Islet of Langerhans (tissue), 1 donor: ENCODE results near the gene DCAF6.
"Not testable (repeated sequence)": the region's sequence is repeated elsewhere in the genome, so short reads cannot be mapped to it uniquely, and the experiment has no call there.

ENCODE experiments used
- FAIRE-seq: peaks from one replicate; lab custom pipeline; 2011; peaks lifted over from hg19 to GRCh38; lab: Jason Lieb, UNC

Gene DCAF6

DNA sequence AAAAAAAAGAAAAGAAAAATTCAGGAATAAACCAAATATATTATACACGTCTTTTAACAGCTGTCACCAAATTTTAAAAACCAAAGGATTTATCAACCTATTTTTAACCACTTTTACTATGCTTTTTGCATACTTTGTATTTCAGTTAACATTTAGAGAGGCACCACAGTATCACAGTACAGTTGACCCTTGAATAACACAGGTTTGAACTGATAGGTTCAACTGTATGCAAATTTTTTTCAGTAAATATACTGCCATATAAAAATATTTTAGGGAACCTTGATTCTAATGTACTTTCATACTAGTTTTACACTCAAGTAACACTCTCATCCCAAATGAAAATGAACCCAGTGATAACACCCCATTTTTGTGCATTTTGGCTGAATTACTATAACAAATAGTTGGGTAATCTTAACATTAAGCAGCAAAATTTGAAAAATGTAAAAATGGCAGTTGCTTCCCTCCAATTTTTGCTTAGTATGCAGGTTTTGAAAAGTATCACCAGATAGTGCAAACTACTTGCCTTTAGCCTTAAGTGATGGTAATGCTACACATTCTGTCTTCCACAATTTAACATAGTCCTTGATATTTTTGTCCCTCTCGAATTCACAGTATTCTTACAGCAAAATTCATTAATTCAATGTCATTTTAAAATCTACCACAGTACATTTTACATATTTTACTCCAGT, 11.8 kb upstream of the DCAF6 start:
- FAIRE-seq, result no peak

DNA sequence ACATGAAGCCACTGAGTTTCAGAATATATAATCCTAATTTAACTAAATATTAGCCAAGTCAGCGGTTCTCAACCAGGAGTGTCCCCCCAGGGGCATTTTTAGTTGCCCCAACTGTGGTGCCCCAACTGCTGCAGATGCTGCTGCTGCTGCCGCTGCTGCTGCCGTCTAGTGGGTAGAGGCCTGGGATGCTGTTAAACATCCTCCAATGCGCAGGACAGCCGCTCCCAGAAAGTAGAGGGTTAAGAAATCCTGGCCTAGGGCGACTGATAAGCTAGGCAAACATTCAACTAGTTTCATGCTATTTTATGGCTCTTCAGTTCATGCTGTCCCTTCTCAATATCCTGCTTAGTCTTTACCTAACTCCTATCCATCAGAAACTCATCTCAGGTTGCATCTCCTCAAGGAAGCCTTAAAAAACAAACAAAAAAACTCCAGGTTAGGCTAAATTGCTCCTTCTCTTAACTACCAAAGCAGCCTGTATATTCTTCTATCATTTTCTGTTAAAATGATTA, 9.9 kb upstream of the DCAF6 start:
- FAIRE-seq, result no peak

DNA sequence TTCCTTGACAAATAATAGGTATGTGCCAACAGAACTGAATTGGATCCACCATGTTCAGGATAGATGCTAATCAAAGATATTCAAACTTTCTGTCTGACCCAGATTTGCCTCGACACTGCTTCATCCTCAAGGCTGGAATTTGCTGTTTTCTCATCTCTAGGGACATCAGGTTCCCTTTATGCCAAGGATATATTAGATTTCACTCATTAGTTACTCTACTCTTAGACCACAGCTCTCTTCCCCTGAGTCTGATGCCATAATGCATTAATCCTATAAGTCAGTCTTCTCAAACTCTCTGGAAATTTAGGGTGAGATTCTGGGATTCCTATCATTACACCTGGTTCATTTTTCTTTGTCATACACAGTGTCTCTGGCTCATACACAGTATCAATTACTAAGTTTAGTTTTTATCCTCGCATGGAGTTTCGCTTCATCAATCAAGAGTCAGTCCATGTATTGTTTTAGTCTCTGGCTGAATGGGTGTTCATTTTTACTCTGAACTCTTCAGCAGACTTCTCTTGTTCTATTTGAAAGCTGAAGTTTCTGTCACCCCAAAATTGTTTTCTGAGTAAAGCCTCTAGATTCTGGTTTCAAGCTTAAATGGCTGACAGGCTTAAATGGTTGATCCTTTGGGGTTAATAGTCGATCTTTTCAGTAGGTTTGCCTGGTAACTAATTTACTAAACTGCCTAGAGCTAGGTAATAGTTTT, 9.3 kb upstream of the DCAF6 start:
- no peak for FAIRE-seq

DNA sequence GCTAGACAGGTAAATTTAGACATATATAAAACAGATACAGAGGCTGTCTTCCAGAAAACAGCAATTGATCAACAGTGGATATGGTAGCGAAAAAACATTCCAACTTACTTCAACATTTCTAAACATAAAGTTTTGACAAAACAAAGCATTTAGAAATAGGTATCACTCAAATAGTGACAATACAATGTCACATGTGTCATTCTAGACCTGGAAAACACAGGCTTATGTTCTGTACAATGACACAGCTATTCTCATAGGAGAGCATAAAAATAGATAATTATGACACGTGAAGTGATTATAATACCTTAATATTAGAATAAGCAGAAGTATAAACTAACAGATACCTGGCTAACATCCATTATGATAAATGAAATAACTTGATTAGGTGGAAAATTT, 8.0 kb upstream of the DCAF6 start:
- no peak for FAIRE-seq

DNA sequence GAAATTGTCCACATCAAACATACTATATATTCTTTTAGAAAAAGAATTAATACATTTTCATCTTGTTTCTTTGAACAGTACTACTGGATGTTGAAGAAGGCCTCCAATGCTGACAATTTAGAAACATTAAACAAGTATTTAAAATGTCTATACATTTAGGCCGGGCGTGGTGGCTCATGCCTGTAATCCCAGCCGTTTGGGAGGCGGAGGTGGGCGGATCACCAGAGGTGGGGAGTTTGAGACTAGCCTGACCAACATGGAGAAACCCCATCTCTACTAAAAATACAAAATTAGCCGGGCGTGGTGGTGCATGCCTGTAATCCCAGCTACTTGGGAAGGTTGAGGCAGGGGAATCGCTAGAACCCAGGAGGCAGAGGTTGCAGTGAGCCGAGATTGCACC, 7.6 kb upstream of the DCAF6 start:
- not testable (repeated sequence) for FAIRE-seq

DNA sequence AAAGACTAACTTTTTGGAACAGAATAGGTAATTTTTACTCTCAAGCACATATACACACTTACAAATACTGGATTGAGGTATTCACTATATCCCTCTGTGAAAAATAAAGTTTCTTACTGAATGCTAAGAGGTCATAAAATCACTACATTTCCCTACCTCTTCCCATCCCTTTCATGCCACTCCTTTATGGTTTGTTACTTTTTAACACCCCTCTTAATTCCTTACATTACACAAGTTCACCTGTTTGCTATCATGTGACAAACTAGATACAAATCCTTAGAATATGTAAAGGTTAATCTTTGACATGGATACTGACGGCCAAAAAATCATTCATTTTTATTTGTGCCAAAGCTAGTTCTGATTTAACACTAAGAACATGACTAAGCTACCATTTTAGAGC, 6.8 kb upstream of the DCAF6 start:
- no peak for FAIRE-seq

DNA sequence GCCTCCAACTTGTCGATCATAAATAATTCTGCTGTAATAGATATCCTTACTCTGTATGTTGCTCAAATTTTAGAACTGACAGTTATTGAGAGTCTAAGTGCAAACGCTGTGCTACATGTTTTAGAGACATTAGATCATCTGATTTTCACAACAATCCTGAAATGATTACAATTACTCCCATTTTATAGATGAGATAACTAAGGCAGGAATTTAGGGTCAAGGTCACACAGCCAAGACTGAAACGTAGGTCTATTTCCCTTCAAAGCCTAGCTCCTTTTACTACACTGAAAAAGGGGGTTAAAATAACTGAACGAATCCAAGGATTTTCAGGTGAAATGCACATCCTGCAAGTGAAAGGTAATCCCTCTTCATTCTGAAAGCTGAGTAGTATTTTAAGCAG, 2.7 kb upstream of the DCAF6 start:
- FAIRE-seq, result no peak

DNA sequence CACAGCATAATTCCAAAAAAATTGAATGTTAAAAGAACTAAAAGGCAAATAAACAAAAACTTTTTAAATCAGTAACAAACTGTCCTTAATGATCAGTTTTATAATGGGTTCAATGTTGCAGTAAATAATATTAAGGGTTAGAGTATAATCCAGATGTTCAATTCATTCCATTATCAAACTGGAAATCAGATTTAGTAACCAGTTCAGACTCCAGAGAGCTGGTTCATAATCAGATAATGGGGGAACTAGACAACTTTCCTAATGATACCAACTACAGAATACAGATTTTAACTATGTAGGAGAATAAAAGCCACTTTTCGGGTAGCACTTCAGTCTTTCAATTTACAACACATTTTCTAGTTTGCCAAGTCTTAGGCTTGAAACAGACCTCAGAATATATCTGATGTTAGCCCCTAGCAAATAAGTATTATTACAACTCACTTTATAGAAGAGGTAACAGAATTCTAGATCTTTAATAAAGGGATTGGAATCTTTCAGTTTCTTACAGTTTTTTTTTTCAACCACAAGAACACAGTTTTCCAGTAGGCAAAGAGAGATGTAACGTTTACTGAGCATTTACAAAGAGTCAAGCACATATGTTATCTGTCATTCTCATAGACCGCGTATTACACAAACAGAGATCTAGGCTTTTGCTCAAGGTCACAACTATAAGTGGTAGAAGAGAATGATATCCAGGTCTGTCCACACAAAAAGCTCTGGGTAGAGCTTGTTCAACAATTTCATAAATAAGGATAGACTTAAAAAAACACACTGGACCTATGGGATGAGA, 1.9 kb upstream of the DCAF6 start:
- no peak for FAIRE-seq

DNA sequence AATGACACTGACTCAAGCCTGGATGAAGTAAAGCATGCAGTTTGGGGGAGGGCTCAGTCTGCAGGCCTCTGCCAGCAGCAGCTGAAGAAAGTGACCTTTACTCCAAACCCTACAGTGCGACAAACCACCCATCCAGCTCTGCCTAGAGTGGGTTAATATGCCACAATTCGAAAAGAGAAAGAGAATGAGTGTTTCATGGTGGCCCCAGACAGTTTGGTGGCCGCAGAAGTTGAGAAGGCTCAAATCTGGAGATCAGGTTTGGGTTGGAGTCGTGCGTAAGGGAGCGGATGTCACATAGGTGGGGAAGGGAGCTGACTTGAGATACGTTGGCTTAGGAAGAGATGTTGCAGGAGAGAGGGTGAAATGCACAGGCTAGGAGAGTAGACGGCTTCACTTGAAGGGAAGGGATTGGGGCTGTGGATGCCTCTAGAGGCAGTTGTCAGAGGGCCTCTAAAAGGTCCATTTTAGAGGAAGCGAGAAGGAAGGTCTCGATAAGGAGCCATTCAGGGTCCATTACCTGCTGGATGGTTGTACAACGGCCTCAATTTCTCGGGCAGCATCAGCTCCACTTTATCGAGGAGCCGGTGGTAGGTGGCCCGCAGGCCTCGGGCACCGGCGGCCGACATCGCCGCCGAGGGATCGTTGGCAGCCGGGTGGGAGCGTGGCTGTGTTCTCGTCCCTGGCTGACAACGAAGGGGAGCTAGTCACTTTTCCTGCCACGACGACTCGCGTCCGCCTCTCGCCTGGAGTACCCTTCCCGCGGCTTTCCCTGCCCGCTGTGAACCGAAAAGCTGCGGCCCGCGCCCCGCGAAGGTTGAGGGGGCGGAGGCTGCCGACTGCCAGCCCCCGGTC, 1.0 kb upstream of the DCAF6 start:
- no peak for FAIRE-seq

DNA sequence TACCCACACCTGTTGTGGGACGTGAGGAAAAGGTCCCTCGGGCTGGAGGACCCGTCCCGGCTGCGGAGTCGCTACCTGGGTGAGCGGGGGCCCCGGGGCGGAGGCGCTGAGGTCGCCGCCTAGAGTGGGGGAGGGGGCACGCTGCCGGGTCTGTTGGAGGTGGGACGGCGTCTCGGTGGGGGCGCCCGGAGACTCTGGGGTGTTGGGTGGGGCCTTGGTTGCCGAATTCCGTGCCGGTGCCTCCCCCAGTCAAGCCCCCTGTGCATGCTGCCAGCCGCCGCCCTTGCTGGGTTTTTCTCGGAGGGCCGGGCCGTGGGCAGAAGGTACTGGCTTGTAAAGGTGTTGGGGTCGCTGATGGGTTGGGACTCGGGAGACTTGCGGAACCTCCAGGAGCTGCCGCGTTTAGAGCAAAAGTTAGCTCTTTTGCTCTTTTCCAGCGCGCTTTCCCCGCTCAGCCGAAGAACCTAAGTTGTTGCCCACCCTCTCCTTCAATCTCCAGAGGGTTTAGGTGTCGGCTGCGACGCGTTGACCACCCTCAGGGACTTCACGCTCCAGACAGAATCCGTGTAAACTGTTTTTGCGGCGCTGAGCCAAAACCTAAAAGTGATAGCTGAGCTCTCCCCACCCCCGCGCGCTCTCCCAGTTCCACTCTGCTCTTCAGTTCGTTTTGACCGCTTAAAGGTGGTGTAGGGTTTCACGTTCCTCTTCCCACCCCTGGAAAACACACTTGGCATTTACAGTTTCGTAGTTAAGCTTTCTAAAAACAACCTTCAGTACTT, 636 bp downstream of the DCAF6 start, which contains the start of gene MPC2:
MPC2 (minus strand) TSS at position 143 of the 779 bp plus-strand sequence. CDS start 1,231 bp downstream, outside the sequence.
- no peak for FAIRE-seq

DNA sequence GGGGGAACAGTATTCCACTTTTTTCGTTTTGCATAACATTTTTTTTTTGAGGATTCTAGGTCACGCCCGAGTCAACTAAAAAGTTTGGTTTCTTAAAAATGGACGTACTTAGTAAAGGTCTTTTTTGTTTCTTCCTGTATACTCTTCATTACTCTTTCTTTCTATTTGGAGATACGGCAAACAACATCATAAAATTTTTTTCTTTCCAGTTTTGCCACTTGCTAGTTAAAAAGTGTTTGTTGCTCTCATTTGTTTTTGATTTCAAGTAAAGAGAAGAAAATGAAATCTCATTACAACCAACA, 1.2 kb downstream of the DCAF6 start:
- FAIRE-seq, result no peak

DNA sequence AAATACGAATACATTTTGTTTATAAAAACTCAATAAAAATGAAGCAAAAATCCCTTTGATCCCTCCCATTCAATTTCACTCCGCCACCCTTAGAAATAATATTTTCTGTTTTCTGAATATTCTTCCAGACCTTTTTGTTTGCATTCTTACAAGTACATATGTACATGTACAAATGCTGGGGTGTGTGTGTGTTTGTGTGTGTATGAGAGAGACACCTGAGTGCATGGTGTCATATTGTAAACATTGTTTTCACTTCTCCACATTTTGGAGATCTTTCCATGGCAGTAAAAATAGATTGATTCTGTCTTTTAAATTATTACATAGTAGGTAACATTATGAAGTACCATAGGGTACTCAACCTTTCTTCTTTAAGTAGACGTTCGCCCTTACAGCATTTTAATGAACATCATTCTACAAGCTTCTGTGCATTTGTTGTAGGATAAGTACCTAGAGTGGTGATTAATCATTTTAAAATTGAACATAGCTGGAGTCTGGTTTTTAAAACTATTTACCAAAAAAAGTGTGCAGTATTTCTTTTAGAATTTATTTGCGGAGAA, 1.7 kb downstream of the DCAF6 start:
- FAIRE-seq, result no peak

DNA sequence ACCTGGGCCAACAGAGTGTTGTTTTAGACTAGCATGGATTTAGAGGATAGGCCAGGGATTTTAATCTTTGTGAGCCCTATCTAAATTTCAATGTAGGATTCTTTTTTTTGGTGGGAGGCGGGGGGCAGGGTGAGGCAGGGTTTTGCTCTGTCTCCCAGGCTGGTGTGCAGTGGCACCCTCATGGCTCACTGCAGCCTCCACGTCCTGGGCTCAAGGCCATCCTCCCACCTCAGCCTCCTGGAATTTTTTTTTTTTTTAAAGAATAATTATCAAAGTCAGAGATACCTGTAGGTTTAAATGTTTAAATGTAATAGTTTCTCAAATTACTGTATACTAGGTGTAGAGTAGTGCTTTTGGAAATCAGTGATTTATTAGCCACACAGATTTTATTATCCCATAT, 3.8 kb downstream of the DCAF6 start:
- FAIRE-seq, result no peak

DNA sequence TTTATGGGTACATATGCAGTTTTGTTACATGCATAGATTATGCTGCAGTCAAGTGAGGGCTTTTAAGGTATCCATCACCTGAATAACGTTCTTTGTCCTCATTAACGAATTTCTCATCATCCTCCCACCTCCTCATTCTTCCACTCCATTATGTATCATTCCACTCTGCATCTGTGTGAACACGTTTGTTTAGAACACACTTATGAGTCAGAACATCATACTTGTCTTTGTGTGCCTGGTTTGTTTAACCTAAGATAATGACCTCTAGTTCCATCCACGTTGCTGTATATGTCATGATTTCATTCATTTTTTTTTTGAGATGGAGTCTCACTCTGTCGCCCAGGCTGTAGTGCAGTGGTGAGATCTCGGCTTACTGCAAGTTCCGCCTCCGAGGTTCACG, 7.1 kb downstream of the DCAF6 start:
- FAIRE-seq, result no peak

DNA sequence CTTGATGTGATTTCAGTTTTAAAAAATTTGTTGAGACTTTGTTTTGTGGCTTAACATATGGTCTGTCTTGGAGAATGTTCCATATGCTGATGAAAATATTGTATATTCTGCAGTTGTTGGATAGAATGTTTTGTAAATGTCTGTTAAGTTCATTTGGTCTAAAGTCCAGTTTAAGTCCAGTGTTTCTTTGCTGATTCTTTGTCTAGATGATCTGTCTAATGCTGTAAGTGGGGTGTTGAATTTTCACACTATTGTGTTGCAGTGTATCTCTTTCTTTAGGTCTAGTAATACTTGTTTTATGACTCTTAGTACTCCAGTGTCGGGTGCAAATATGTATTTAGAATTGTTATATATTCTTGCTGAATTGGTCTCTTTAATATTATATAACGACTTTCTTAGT, 11.2 kb downstream of the DCAF6 start:
- FAIRE-seq, result no peak

DNA sequence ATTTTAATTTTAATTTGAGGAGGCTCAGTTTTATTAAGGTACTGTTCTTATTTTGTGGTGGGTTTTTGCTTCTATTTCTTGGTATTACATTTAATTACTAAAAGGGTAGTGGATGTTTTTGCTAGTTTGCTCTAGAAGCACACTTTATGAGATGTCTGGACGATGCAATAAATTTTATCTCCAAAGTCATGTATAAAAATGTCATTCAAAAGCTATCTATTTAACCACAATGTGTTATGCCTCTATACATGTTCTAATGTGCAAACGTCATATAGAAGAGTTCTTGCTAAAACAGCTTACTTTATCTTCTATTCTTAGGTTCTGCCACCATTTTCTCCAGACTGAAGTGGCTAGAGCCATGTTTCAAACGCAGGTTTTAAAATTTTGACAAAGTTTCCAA, 13.3 kb downstream of the DCAF6 start:
- FAIRE-seq, result no peak

DNA sequence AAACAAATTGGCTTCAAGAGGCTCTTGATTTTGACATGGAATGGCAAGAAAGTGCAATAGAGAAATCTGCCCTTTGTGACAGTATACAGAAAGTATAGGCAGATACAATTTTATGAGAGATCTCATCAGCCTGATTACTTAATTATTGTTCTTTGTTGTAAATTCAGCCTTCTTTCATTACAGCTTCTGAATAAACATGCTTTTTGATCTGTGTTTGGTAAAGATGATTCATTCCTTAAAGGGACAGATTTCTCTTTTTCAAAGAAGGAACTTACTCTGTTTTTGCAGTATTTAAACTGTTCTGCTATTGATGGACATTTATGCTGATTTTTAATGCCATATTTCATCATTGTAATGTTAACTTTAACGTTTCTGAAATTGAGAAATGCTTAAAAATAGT, 14.1 kb downstream of the DCAF6 start:
- FAIRE-seq, result peak; percentile 75

DNA sequence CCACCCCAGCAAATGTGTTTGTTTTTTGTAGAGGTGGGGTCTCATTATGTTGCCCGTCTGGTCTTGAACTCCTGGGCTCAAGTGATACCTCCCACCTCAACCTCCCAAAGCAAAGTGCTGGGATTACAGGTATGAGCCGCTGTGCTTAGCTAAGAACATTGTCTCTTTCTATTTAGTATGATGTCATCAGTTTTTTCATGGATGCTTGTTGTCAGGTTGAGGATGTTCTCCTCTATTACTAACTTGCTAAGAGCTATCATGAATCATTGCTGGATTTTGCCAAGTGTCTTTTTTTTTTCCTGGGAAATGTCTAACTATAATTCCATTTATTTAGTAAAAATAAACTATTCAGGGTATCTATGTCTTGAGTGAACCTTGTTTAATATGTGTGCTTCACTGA, 19.4 kb downstream of the DCAF6 start:
- no peak for FAIRE-seq

DNA sequence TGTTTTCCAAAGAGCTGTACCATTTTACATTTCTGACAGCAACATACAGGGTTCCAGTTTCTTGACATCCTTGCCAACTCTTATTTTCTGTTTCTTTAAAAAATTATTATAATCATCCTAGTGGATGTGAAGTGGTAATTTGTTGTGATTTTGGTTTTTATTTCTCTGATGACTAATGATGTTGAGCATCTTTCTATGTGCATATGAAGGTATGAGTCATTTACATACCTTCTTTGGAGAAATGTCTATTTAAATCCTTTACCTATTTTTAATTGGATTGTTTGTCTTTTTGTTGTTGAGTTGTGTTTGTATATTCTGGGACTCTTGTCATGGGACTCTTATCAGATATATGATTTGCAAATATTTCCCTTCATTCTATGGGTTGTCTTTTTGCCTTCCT, 21.2 kb downstream of the DCAF6 start:
- FAIRE-seq, result no peak

DNA sequence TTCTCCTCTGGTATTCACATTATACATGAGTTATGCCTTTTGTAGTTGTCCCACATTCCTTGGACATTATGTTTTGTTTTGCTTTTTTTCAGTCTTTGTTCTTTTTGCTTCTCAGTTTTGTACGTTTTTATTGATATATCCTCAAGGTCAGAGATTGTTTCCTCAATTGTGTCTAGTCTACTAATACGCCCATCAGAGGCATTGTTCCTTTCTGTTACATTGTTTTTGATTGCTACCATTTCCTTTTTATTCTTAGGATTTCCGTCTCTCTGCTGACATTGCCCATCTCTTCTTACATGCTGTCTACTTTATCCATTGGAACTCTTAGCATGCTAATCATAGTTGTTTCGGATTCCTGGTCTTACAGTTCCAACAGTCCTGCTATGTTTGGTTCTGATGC, 28.2 kb downstream of the DCAF6 start:
- no peak for FAIRE-seq

DNA sequence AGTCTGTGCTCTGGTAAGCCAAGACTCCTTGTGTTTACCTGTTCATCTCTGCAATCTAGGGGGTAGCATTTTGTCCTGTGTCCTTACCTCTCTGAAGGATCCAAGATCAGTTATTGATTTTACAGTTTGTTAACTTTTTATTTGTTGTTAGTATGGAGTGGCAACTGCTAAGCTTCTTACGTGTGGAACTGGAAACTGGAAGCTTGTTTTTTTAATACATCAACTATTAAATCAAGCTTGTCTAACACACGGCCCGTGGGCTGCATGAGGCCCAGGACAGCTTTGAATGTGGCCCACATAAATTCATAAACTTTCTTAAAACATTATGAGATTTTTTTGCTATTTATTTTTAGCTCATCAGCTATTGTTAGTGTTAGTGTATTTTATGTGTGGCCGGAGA, 29.6 kb downstream of the DCAF6 start:
- no peak for FAIRE-seq
